HG03175 (cell line): ENCODE measurements around the gene STAT4.
"Not testable (repeated sequence)": the region's sequence is repeated elsewhere in the genome, so short reads cannot be mapped to it uniquely, and the experiment has no call there.

Experiments used
- ATAC-seq: cut with Tn5 transposase; IDR thresholded peaks from one replicate; pipeline ENCODE4 v1.9.1; 2021; ENCODE audit warnings: mild to moderate bottlenecking, moderate library complexity; ENCODE audit not compliant: unreplicated experiment

The STAT4 gene

DNA sequence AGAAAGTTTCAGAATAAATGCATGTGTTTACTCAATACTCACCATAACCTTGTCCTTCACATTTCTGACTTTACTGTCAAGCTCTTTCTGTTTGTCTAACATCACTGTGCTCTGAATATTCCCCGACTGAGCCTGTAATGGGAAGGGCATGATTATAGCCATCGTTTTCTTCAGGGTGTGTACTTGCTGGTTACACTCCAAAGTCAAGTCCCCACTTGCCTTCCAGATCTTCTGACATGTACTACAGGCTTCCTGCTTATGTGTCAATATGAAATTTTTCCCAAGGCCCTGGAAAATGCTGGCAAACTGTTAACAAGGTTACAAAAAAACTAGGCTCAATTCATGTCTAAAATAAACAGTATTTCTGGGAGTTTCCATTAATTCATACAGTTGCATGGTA lies 149.8 kb downstream of the STAT4 start:
- ATAC-seq, result no peak

DNA sequence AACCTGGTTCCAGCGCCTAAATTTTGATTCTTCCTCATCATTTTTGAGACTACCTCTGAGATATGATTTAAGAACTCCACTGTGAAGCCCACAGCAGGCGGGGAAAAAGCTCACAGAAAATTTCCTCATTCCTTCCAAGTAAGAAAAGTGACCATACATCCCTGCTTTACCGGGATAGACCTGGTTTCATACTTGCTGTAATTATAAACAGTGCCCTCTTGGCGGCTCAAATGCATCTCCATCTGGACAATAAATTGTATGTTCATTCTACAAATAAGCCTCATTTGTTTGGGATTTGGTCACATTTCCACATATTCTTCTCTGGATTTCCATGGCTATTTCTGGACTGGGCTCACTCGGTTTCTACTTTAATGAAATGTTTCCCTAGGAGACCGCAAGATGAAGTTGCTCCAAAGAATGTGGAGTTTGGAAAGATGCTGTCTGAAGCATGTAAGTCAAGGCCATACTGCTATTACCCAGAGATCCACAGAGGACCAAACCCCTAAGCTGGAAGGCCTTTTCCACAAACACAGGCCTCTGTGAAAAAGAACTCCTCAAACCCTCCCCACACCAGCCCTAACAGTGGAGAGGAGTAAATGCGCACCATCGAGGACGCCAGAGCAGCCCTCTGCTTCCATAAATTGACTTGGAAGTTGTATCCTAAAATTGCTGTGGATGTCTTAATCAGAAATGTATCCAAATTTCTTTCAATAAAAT lies 150.7 kb downstream of the STAT4 start:
- no peak for ATAC-seq

DNA sequence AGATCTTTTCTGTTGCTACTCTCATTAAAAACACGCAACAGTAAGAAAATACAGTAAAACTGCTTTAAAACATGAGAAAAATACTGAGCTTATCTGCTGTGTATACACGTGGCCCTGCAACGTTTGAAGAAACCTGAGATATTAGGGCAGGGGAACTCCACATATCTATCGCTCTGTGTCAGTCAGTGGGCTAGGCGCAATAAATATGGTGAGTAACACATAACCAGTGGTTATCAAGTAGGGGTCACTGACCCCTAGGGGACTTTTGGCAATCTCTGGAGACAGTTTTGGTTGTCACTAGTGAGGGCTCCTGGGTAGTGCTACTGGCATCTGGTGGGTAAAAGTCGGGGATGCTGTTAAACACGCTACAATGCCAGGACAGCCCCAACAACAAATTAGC lies 151.7 kb downstream of the STAT4 start:
- no peak for ATAC-seq

DNA sequence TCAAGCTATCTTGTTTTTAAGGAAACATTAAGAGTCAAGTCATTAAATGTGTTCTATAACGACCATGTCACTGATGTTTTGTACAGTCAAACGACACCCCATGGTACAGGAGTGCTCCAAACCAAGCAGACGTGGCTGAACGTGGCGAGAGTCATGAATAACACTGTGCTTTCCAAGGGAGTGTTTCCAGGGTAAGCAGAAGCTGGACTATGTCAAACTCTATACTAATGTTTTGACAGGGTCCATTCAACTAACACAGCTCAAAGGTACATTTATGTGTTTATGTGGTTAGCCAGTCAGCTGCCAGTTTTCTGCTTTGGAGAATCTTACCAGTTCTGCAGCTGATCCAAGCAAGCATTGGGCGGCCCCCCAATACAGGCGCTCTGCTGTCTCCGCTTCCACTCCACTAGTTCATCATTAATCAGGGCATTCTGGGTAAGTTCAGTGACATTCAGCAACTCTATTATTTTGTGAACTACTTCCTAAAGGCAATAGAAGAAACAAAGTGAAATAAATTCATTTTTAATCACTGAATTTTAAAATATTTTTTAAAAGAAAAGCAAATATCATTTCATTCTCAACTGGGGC lies 153.2 kb downstream of the STAT4 start:
- ATAC-seq, result no peak

DNA sequence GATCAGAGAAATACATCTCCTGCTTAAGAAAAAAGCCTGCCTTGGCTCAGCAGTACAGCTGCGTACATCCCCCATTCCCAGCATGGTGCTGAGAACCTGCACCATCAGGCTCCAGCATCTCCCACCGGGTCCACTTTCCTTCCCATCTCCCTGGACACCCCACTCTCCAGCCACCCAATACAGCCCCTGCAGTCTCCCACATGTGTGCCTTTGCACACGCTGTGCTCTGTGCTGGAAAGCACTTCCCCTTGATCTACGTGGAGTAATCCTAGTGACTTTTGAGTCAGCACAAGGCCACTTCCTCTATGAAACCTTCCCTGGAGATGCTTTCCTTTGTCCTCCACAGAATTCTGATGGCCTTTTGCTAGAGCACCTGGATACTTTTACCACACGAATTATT lies 153.8 kb downstream of the STAT4 start:
- no peak for ATAC-seq

DNA sequence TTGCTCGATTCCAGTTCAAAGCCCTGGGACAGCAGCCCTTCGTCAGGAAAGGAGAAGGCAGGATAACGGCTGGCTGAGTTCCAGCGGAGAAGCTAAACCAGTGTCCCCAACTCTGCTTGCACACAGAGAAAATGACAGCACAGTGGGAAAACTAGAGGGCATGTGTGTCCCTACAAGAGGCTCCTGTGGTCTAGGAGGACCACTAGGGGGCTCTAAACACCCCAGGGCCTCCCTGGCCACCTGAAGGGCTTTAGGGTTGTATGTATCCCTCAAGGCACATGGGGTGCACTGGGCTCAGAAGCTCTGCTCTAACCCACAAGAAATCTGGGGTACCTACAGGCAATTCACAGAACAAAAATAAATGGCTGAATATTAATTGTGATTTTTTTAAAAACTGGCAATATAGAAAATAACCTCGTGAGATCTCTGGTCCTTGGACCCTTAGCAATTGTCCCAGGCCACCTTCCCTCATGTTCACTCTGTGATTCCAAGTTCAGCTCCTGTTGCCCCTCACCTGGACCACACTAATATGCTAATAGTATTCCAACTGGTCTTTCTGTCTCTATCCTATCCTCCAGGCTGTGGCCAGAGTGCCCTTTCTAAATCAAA lies 154.4 kb downstream of the STAT4 start:
- peak; percentile 65 for ATAC-seq

DNA sequence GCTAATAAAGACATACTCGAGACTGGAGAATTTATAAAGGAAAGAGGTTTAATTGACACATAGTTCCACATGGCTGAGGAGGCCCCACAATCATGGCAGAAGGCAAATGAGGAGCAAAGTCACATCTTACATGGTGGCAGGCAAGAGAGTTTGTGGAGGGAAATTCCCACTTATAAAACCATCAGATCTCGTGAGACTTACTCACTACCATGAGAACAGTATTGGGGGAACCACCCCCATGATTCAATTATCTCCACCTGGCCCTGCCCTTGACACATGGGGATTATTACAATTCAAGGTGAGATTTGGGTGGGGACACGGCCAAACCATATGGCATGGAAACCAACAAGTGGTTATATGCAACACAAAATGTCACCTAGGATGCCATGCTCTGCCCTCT lies 155.5 kb downstream of the STAT4 start:
- not testable (repeated sequence) for ATAC-seq

DNA sequence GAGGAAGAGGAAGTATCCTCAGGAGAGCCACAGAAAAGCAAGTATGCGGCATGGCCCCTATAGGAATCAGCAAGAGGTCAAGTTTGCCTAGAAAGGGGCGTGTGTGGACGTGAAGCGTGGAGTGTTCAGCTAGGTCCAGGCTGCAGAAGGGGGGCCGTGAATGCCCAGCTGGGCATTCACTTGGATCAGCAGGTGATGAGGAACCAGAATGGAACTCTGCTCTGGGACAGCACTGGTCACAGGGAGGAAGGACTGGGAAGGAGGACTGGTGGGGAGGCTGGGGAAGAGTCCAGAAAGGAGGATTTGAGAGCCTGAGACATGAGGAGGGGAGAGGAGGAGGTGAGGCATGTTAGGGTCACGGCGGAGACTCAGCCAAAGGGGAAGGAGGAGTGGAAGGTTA lies 156.6 kb downstream of the STAT4 start:
- ATAC-seq, result no peak

DNA sequence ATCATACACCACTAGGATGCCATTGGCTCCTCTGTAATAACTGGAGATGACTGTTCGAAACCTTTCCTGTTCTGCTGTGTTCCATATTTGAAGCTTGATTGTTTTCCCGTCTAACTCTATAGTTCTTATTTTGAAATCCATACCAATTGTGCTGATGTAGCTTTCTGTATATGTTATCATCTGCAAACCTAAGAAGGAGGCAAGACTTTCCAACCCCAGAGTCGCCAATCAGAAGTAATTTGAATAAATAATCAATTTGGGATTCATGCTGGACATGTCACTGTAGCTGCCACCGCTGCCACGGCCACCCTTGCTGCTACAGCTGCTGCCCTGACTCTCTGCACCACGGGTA lies 157.5 kb downstream of the STAT4 start:
- no peak for ATAC-seq

DNA sequence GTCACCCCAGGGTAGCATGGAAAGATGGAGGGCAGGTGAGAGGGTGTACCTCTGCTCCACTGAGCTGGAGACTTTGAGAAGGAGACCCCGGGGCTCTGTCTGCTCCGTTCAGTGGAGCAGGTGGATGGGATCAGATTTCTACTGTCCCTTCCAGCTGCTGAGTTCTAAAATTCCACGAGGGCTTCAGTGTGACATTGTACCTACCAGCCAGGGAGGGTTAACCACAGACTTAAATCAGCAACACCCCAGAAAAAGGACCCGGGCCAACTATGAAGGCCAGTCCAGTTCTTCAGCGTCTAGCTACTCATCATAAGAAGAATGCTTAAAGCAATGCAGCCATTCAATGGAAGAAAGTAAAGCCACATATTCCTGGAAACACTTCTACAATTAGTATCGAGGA lies 160.7 kb downstream of the STAT4 start:
- ATAC-seq, result no peak

DNA sequence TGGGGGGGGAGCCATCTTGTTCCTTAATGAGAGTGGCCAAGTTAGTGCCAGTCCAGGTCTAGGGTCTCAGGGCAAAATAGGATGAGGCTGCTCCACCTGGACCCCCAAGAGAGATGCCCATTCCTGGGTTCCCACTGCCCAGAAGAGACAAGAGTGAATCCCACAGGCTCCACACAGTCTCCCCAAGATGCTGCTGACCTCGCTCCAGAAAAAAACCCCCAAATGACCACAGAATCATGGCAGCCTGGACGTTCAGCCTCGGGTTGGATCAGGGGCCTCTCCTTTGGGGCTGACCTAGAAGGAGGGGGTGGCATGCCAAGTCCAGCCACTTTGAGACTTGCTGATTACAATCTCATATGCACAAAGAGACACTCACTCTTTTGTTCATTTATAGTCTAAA lies 161.9 kb downstream of the STAT4 start:
- ATAC-seq, result no peak

DNA sequence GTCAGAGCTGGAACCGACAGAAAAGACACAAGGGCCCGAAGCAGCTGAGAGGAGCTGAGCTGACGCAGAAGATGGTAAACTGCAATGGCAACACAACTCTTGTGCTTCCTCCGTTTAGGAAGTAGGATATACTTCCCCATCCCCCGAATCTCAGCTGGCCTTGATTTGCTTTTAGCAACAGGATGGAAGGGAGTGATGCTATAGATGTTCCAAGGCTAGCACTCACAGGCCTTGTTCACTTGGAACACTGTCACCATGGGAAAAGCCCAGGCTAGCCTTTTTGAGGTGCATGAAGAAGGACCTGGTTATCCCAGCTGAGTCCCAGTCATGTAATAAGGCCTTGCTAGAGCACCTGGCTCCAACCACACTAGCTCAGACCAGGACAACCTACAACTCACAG lies 162.9 kb downstream of the STAT4 start:
- no peak for ATAC-seq

DNA sequence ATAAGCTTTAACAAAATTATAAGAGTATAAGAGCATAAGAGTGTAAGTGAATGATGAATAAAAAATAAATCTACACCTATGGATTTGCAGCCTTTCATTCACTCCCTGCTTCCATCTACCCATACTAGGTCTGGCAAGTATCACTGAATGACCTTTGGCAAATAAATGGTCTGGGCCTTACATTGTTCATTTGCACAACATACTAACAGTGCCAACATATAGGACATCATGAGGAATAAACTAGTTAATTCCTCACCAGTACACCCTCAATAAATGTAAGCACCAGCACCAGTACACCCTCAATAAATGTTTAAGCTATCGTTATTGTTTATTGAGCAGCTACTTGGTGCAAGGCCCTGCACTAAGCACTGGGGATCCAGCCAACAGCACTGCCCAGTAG lies 163.7 kb downstream of the STAT4 start:
- ATAC-seq, result no peak

DNA sequence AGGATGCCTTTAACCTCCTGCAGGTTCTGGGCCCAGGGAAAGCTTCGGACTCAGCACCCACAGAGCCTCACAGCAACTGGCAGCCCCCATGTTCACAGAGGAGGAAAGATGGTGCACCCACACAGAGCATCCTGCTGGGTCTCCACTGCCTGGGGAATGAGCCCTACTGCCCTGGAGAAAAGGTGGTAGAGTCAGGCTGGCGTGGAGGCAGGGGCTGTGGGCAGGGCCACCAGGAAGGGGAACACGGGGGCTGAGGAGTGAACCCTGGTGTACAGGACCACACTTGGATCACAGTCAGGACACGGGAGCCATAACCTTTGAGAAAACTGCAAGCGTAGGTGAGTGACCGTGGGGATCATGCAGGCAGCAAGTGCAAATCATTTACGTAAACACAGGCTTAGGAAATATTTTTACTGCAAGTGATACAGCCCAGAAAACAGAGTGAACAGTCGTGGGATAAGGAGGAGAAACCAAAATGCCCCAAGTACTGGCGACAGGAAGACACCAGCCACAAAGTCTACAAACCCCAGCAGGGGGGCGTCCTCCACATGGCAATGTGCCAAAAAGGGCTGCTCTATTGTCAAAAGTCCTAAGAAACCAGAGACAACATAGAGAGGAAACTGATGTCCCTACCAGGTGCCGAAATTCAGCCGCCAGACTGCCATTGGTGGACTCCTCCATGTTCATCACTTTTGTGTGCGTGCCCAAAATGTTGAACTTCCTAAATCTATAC lies 164.4 kb downstream of the STAT4 start:
- no peak for ATAC-seq

DNA sequence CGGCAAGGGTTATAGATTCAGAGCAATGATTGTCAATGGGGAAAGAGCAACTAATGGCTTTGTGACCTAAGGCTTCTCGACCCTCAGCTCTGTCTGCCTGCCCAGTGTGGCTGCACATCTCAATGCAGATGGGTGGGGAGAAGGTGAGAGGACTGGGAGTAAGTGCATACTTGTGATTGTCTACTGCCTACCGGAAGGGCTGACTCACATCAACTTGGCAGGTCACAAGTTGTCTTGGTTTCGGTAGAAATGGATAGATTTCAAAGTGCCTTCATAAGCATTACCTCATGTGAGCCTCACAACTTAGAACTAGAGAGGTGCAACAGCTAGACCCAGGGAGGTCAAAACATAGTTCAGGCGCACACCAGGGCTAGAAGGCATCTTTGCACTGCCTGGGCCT lies 166.2 kb downstream of the STAT4 start:
- no peak for ATAC-seq

DNA sequence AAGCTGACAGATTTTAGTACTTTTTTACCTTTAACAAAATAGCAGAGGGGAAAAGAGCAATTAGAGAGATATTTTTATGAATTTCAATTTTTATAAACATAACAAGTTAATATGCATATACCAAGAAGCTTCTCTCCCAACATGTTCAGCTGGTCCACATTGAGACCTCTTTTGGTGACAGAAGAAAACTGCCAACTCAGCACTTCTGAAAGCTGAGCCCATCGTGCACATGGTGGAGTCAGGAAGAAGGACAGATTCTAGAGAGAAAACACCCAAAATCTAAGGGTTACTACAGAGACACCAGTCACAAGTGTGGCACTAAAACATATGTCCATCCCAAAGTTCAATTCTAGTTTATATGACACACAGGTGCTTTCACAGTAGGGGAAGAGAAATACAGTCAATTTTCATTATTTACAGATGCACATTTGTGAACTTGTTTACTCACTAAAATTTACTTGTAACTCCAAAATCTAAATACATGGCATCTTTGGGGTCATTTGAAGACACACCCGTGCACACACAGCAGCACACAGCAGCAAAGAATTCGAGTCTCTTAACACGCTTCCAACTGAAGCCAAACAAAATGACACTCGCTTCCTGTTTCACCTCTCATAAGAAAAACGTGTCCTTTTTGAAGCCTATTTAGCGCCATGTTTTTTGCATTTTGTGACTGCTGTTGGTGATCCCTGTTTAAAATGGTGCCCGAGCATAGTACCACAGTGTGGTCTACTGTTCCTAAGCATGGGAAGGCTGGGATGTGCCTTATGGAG lies 168.3 kb downstream of the STAT4 start:
- no peak for ATAC-seq

DNA sequence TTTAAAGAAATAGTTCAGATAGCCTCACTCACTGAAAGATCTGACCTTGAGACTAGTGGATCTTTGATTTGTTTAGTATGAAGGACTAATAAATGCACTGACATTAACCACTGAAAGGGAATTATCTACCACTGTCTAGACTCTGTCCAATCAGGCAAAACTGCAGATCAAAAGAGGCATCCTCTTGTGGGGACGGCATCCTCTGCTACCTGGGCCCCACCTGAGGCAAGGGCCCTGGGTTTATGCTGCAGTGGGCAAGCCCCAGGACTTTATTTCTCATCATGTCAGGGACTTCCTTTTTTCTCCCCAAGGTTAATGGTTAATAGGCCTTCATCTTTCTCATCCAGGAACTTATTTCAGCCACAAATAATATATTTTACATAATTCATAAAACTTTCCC lies 169.1 kb downstream of the STAT4 start:
- no peak for ATAC-seq

DNA sequence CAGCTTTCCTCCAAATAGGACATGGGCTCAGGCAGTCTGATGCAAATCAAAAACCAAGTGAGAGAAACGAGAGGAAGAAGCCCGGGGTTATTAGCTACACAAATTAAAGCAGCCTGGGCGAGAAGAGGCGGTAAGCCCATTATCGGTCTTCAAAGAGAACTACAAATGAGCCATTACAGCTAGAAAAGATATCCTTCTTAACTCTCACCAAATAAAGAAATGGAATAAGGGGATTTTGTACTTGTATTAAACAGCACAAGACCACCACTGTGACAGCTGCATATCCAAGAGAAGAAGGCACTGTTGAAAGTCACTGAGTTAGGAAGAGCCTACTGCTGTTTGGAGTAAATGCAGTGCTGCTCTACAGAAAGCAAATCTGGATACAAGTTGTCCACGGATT lies 169.5 kb downstream of the STAT4 start:
- ATAC-seq, result no peak

DNA sequence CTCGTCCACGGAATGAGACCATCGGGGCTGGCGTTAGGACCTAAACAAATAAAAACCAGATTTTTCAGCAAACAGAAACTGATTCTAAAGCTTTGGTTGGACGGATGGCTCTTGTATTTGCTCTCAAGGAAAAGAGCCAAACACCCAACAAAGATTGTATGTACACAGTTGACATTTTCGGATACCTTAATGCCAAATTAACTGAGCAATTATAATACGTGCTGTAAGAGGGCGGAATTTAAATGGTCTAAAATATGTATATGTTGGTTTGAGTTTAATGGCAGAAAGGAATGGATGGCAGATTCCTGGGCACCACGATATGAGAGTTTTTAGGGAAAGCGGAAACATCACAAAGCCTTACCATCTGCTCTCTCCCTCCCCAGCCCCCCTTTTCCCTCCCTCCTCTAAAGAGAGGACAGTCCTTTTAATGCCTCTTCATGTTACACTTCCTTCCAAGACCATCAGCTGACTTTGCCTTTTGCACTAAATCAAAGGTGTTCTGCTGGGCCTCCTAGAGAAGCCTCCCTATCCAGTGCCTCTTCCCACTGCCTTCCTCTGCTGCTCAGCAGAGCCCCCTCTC lies 170.1 kb downstream of the STAT4 start:
- ATAC-seq, result no peak

DNA sequence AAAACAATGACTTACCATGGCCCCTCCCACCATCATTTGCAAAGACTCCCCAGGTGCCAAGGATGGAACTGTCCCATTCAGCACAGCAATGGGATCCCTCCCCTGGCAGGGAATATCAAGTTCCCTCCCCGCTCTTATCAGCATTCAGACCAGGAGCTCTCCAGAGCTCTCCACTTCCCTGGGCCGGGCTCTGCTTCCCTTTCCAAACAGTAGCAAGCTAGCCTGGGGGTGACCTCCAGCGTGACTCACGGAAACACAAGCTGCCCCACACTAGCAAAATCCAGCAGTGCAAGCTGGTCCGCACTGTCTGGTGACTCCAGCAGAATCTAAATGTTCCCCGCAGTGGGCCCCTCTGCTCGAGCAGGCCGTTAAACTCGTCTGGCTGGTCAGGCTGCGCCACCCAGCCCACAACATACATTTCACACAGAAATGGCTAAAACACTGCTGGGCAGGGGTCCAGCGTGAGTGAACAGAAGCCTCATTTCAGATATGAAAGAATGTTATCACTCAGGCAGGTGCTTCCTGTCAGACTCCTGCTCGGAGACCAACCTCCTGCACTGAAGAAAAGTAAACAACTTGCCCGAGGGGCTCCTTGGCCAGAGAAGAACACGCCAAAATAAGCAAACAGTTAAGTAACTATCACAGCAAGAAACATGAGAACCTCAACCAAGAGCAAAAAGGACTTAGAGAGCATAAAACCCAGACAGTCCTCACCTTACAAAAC lies 170.7 kb downstream of the STAT4 start:
- no peak for ATAC-seq
